Anterior cingulate cortex (tissue), 58 donors: Measurements from ENCODE around the gene ADRA2A.

ENCODE experiments used
- DNase-seq, 58 donors: peaks; one replicate each; lab custom pipeline; 2025; lab: John Stamatoyannopoulos, UW

Gene ADRA2A

GRCh38 chr10:111128331-111129180 is 51.7 kb downstream of the ADRA2A start:
- DNase-seq = peak in 28 of 58 donors; percentile 3 to 68 (median 22)

GRCh38 chr10:111129363-111129762 is 52.5 kb downstream of the ADRA2A start:
- DNase-seq = peak in 3 of 58 donors; percentile 10 to 17 (median 12)

GRCh38 chr10:111130471-111130870 is 53.6 kb downstream of the ADRA2A start:
- DNase-seq = no peak
